Measurements from ENCODE around the gene SLCO2B1. TPM values are rescaled to one million over a fixed set of nuclear protein-coding genes. Genes with fewer than 3 reads are reported as not detected.

Gene SLCO2B1
- total and polyA plus RNA-seq, 2 of the 8 experiments (the other 6 are each of a cell fraction or from before 2014, with no cell fraction given), result 0.03 TPM; not detected in 1

DNA sequence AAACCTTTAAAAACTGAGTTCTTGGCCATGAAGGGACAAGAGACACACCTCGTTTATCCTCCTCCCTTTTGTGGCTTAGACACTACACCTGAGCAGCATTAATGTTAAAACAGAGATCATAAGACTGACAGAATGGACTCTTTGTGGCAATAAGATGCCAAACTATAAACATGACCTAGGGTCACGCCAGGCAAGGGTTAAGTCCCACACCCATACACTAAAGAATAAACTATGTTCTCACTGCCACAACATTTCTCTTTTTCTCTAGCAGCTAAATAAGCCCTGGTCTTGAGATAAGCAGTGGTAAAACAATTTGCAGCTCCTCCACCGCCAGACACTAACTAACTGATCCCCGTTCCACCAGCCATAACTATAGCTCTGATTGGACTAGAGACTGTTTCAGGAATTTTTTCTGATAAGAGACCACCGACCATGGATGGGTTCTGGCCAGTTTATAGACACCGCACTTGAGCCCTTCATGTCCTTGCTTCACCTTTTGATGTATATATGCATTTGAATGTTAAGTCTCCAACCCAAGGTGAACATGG lies 4.9 kb upstream of the SLCO2B1 start:
- Histone ChIP-seq H3K79me2 (ENCODE audit: control insufficient read depth in 1 of 2, insufficient read depth in 2 of 2, low read length in 2 of 2) (no peaks in the 10 kb centered on the region), H3K4me1 (replicated peaks in 1 of 4; ENCODE audit: control insufficient read depth in 3 of 4, insufficient read depth in 4 of 4, low read length in 3 of 4) (no peaks in the 10 kb centered on the region), H2BK12ac (ENCODE audit: low read depth, low read length) (no peak overlapping the region), H3K14ac (ENCODE audit: insufficient read length) (no peak overlapping the region), H2BK20ac (ENCODE audit: low read length) (no peak overlapping the region), H3K4me3 (ENCODE audit: extremely low read depth in 1 of 4, insufficient read depth in 2 of 4, low read depth in 3 of 4, low read length in 4 of 4) (no peak overlapping the region), H3K23me2 (ENCODE audit: low read depth, low read length) (no peaks in the 10 kb centered on the region), H3K79me1 (ENCODE audit: low read depth, low read length) (no peaks in the 10 kb centered on the region), H4K8ac (ENCODE audit: extremely low read depth, insufficient read depth, low read length) (no peak overlapping the region), H2AK5ac (ENCODE audit: low read depth, low read length) (no peak overlapping the region), H2BK5ac (ENCODE audit: low read depth, low read length) (no peak overlapping the region), H4K91ac (replicated peaks; ENCODE audit: insufficient read length, low read length) (no peak overlapping the region), H3K4me2 (ENCODE audit: insufficient read depth in 1 of 2, low read depth in 2 of 2, low read length in 2 of 2) (no peak overlapping the region), H2BK15ac (ENCODE audit: low read length) (no peak overlapping the region), H3K9me3 (ENCODE audit: insufficient read depth in 2 of 2, low read depth in 1 of 2, low read length in 1 of 2) (no peaks in the 10 kb centered on the region), H3K27ac (ENCODE audit: low read depth, low read length) (no peak overlapping the region), H4K20me1 (replicated peaks in 1 of 2; ENCODE audit: control insufficient read depth in 1 of 2, insufficient read depth in 2 of 2, low read length in 2 of 2) (no peaks in the 10 kb centered on the region), H3K27me3 (replicated peaks in 1 of 4; ENCODE audit: control insufficient read depth in 3 of 4, extremely low read depth in 1 of 4, insufficient read depth in 3 of 4, low read length in 3 of 4) (no peaks in the 10 kb centered on the region; a peak in 1 of 7 replicates), H2BK120ac (replicated peaks; ENCODE audit: low read depth, low read length) (no peak overlapping the region), H3K18ac (ENCODE audit: extremely low read depth, low read length) (no peak overlapping the region), H3K56ac (replicated peaks; ENCODE audit: insufficient read length, low read depth, low read length) (no peak overlapping the region), H3K36me3 (ENCODE audit: control insufficient read depth in 2 of 4, insufficient read depth in 4 of 4, low read length in 3 of 4) (no peaks in the 10 kb centered on the region), H3K23ac (ENCODE audit: insufficient read length) (no peak overlapping the region), H2AFZ (ENCODE audit: low read length) (no peak overlapping the region), H4K5ac (ENCODE audit: insufficient read length, low read depth, low read length) (no peak overlapping the region), H3K4ac (replicated peaks; ENCODE audit: insufficient read length, low read depth, low read length) (no peak overlapping the region), H3K9ac (replicated peaks in 1 of 4; ENCODE audit: extremely low read depth in 1 of 4, low read depth in 3 of 4, low read length in 3 of 4) (no peak overlapping the region)
- POLR2A ChIA-PET (ENCODE audit: partially characterized antibody), result no interaction called here
- DNase-seq (ENCODE audit: low read depth in 1 of 2, low spot score in 2 of 2) (no peak), FAIRE-seq (no peak)
- CTCF ChIA-PET (ENCODE audit: partially characterized antibody), result interaction anchor here (0.9 to 29.8 kb wide), 17 partner anchors 8 to 285 kb away, joined by 3 to 952 read pairs (median 7); partner anchors contain the start of genes SLCO2B1 and TPBGL
- WGBS, 2 experiments (ENCODE audit: extremely low coverage in 1 of 2, insufficient coverage in 1 of 2, insufficient read length in 1 of 2, insufficient replicate concordance in 2 of 2, low coverage in 1 of 2, low lambda C conversion rate in 2 of 2, missing lambda C conversion rate in 1 of 2), result 91% methylated on average over 6 of the region's 6 CpGs; no CpG with 5 or more reads in 1 of the 2 experiments
- no peak for TF ChIP-seq SP4 (IDR thresholded peaks at IDR 0.05; ENCODE audit: low read length)
- TF ChIP-seq, protein P1, sequence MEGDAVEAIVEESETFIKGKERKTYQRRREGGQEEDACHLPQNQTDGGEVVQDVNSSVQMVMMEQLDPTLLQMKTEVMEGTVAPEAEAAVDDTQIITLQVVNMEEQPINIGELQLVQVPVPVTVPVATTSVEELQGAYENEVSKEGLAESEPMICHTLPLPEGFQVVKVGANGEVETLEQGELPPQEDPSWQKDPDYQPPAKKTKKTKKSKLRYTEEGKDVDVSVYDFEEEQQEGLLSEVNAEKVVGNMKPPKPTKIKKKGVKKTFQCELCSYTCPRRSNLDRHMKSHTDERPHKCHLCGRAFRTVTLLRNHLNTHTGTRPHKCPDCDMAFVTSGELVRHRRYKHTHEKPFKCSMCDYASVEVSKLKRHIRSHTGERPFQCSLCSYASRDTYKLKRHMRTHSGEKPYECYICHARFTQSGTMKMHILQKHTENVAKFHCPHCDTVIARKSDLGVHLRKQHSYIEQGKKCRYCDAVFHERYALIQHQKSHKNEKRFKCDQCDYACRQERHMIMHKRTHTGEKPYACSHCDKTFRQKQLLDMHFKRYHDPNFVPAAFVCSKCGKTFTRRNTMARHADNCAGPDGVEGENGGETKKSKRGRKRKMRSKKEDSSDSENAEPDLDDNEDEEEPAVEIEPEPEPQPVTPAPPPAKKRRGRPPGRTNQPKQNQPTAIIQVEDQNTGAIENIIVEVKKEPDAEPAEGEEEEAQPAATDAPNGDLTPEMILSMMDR (IDR thresholded peaks at IDR 0.05; ENCODE audit: control extremely low read depth in 1 of 3, insufficient read depth in 1 of 3, low read depth in 1 of 3, low read length in 3 of 3), result no peak
- TF ChIP-seq RNF2 (IDR thresholded peaks at IDR 0.05; ENCODE audit: borderline replicate concordance, low read depth, low read length, missing control alignments, poor library complexity, severe bottlenecking), result no peak
- no peak for TF ChIP-seq KDM5A (IDR thresholded peaks at IDR 0.05; ENCODE audit: low read length)
- TF ChIP-seq TEAD4 (IDR thresholded peaks at IDR 0.05; ENCODE audit: low read depth, low read length), result no peak
- no peak for TF ChIP-seq CREB1 (IDR thresholded peaks at IDR 0.05)
- no peak for TF ChIP-seq JUND (IDR thresholded peaks at IDR 0.05; ENCODE audit: low read length)
- no peak for TF ChIP-seq TBP (IDR thresholded peaks at IDR 0.05; ENCODE audit: low read depth, low read length)
- TF ChIP-seq CEBPB (IDR thresholded peaks at IDR 0.05; ENCODE audit: low read depth, low read length), result no peak
- TF ChIP-seq EP300 (IDR thresholded peaks at IDR 0.05; ENCODE audit: borderline replicate concordance in 1 of 2, low read depth in 2 of 2, low read length in 2 of 2), result no peak
- TF ChIP-seq RFX5 (IDR thresholded peaks at IDR 0.05; ENCODE audit: borderline replicate concordance, low read depth, low read length), result no peak
- TF ChIP-seq GABPA (IDR thresholded peaks at IDR 0.05; ENCODE audit: borderline replicate concordance, insufficient read depth, low read length), result no peak

Measured in H1 (cell line).